GM21528 (cell line): Measurements from ENCODE around the gene TPD52L2.
A peak's percentile ranks its signal among the peaks of the same experiment; 100 is the strongest.
"Not testable (repeated sequence)": the region's sequence is repeated elsewhere in the genome, so short reads cannot be mapped to it uniquely, and the experiment has no call there.

ENCODE experiments used
- ATAC-seq: cut with Tn5 transposase; IDR thresholded peaks from one replicate; pipeline ENCODE4 v1.9.1; 2021; ENCODE audit warnings: mild to moderate bottlenecking, moderate library complexity; ENCODE audit not compliant: unreplicated experiment, low FRiP score

Gene TPD52L2

DNA sequence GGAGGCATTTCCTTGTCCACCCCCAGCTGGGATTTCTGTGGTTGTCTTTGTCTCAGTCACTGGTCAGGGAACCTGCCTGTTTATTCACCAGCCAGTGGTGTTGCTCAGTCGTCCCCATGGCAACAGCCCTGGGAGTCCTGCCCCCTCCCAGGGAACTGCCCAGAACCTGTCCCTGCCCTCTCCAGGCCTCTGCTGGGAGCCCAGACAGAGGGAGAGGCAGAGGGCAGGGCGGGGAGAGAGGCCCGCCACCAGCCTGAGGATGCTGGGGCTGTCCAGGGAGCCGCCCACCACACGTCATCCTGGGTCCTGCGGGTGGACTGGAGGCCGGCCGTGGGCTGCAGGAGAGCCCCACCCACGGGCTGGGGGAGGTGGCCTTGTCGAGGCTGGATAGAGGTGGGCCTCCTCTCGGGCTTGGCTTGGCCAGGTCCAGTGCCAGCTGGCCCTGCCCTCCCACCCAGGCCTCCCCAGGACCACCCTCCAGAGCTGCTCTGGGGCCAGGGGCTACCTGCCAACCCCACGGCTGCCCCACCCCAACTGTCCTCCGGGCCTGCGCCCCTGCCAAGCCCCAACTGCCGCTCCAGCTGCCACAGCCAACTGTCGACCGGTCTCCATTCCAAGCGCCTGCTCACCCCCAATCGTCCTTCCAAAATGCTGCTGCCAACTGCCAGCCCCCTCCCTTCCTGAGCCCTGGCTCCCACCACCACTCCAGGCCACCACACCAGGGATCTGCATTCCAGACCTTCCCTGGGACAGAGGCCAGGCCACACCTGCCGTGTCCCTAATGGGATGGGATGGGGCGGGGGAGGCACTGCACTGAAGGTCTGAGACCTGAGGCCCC lies 29.8 kb upstream of the TPD52L2 start:
- no peak for ATAC-seq

DNA sequence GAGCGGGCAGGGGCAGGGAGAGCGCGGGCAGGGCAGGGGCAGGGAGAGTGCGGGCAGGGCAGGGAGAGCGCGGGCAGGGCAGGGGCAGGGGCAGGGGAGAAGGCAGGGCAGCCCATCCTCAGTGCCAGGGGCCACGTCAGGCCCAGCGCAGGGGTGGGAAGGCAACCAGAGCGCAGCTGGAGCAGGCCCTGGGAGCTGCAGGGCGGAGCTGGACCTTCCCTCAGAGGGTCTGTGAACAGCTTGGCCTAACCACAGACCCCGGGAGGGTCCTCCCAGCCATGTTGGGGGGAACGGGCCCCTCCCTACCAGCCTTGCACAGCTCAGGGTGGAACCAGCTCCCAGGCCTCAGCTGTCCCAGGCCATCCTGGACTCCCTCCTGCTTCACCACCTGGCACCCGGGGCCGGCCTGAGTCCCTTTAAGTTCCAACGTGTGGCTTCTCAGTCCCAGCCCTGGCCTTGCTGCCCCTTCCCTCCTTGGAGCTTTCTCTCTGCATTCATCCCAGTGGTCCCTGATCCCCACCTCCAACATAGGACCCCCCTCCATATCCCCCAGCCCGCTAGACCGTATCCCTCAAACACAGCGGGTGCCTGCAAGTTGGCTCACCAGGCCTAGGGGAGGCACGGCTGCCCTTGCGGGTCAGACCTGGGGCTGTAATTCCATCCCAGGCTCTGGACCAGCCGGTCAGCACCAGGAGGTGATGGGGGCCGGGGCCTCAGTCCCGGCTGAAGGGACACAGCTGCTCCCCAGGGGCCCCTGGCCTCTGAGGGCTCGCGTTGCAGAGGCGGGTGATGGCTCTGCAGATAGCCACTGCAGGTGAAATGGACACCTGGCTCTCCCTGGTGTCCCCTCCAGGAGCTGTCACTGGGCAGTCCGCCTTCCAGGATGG lies 28.4 kb upstream of the TPD52L2 start:
- no peak for ATAC-seq

DNA sequence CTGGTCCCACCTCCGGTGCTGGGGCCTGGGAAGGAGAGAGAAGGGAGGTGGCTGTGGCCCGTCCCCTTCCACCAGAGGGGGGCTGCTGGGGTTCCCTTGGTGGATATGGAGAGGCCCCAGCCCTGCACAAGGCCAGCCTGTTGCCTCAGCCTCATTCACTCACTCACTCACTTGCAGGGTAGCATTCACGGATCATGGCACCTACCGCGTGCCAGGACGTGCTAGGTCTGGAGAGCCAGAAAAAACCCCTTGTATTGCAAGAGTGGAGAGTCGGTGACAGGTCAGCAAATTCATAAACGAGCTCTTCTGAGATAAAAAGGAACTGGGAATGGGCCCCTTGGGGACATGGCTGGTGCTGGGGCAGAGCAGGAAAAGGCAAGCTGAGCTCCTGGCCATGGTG lies 27.6 kb upstream of the TPD52L2 start:
- no peak for ATAC-seq

DNA sequence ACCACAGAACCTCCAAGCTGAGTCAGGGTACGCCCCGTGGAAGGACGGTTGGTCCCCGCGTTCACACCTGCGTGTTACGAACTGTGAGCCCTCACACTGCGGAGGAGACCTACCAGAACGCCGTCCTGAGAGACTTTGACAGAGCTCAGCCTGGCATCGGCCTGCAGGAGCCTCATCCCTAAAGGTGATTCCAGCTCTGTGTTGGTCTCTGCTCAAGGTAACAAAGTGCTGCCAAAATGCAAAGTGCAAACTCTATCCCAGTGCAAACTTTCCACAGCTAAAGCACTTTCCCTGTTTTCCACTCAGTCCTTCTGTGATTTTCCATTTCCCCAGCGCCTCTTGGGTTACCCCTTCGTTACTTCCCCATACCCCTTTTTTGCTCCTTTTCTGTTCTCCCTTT lies 25.4 kb upstream of the TPD52L2 start:
- no peak for ATAC-seq

DNA sequence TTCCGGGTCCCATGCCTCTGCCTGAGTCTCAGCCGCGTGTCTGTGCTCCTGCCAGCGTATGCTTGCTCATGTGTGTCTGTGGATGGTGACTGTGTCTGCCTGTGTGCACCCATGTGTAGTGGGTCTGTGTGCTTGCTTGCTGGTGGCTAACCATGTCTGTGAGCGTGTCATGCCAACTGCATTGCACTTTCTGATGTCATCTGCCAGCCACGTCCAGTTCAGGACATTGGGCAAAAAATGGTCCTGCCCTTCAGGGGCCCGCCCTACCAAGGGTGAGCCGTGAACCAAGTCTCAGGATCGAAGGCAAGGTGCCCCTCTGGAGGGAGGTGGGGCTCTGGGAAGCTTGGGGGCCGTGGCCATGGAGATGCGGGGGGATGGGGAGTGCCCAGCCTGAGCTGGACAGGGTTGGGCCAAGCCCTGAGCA lies 24.7 kb upstream of the TPD52L2 start:
- ATAC-seq: no peak

DNA sequence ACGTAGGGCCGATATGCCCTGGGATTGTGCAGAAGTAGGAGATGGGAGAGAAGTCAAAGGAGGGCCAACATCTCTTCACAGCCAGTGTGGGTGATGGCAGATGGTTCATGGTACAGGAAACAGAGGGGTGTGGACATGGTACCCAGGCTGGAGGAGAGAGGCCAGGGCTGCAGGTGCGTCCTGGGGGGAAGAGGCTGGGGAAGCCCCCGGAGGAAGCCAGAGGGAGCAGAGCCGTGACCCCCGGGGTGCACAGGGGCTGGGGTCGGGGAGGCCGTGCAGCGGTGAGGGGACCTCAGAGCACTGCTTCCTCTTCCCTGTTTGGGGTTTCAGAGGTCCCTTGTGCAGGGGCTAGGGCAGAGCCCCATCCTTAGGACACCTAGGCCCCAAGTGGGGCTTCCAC lies 22.8 kb upstream of the TPD52L2 start:
- no peak for ATAC-seq

DNA sequence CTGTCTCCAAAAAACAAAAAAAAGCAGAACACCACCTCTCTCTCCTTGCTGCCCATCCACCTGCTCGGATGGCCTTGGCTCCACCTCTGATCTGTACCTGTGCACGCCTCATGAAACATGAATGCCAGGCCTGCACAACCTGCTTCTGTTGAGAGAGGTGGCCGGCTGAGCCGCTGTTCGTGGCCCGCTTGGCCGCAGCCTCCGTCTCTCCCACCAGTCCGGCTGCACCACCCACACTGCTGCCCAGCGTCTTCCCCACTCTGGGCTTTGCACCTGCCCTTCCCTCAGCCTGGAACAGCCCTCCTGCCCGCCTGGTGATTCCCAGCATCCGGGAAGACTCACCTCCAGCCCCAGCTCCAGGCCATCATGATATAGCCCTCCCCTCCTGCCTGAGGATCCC lies 21.8 kb upstream of the TPD52L2 start:
- no peak for ATAC-seq

DNA sequence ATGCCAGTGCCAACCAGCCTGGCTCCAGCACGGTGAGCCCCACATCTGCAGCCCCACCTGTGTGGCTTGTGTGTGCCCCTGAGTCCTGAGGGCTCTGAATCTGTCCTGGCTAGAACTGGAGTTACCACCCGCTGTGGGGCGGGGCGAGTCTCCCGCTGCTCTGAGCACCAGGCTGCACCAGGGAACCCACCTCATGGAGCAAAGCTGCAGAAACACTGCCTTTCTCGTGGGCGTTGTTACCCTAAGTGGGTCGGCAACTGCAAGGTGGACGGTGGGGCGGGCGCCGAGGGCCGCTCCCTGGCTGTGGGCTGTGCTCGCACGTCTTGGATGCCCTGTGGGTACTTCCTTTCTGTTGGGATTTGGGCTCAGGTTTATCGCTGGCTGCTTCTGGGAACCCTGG lies 21.3 kb upstream of the TPD52L2 start:
- ATAC-seq: no peak

DNA sequence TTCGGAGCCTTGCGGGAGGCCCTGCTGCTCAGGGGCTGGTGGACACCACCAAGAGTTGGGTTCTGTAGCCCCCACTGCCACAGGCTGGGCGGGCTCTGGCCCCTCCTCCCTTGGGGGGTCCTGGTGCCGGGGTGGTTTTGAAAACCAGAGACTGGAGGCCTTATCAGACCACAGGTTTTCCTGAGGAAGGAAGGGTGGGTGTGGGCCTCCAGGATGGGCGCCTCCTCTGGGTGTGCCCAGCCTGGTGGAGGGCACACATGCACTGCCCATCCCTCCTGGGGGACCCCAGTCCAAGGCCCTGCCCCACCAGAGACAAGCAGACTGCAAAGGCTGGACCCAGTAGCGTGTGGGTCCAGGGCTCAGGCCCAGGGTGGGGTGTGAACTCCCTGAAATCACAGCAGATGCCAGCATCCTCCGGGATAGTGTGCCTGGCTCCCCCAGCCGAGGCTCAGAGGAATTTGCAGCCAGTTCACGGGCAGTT lies 20.5 kb upstream of the TPD52L2 start:
- no peak for ATAC-seq

DNA sequence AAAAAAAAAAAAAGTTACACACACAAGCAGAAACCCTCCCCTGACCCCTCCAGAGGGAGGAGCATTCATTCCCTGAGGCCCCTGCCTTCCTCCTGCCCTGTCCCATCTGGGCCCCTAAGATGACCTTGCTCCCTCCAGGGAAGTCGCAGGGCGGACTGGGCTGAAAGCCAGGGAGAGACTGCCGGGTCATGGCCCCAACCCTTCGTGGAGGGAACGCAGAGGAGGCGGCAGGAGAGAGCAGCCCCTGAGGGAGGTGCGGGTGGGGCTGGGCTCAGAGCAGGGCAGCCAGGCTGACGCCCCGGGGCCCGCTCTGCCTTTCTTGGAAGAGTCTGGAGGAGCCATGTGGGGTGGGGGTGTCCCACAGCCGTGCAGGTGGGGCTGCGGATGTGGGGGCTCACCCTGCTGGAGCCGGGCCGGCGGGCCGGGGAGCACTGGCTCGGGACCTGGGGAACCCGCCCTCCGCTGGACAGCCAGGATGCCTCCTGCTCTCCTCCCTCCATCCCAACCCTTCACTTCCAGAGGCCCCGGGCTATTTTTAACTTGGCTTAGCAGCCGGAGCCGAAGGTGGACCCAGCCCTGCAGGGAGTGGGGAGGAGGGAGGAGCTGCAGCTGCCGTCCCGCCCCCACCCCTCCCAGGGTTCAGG lies 18.8 kb upstream of the TPD52L2 start:
- no peak for ATAC-seq

DNA sequence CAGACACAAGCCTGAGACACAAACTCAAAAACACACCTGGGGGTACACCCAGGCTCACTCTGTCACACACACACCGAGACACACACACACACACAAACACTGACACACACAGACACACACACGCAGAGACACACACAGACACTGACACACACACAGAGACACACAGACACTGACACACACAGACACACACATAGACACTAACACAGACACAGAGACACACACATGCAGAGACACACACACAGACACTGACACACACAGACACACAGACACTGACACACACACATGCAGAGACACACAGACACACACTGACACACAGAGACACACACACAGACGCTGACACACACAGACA lies 18.2 kb upstream of the TPD52L2 start:
- no peak for ATAC-seq

DNA sequence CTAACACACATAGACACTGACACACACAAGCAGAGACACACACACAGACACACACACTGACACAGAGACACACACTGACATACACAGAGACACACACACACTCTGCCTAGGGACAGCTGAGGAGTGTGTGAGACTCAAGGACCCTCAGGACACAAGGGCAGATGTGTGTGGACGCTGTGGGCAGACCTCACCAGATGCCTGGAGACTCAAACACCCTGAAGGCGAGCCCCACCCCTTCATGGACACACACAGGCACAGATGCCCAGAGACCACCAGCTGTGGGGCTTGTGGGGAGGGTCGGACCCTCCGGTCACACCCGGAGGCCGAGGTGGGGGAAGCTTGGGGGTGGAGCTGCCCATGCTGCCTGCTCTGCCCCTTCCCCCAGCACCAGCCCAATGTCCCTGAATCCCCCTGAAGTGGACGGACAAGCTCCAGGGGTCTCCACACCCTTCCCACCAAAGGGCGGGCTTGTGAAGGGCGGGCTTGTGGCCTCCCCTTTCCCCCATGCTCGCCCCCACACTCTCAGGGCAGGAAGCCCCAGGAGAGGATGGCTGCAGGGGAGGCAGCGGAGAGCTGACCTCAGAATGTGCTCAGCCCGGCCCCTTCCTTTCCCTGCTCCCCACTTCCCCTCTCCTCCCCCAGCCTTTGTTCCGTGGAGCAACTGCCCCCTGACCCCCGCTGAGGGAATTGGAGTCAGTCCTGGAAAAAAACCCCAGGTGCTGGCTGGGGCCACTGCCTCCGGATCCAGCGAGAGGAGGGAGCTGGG lies 17.6 kb upstream of the TPD52L2 start:
- ATAC-seq: no peak

DNA sequence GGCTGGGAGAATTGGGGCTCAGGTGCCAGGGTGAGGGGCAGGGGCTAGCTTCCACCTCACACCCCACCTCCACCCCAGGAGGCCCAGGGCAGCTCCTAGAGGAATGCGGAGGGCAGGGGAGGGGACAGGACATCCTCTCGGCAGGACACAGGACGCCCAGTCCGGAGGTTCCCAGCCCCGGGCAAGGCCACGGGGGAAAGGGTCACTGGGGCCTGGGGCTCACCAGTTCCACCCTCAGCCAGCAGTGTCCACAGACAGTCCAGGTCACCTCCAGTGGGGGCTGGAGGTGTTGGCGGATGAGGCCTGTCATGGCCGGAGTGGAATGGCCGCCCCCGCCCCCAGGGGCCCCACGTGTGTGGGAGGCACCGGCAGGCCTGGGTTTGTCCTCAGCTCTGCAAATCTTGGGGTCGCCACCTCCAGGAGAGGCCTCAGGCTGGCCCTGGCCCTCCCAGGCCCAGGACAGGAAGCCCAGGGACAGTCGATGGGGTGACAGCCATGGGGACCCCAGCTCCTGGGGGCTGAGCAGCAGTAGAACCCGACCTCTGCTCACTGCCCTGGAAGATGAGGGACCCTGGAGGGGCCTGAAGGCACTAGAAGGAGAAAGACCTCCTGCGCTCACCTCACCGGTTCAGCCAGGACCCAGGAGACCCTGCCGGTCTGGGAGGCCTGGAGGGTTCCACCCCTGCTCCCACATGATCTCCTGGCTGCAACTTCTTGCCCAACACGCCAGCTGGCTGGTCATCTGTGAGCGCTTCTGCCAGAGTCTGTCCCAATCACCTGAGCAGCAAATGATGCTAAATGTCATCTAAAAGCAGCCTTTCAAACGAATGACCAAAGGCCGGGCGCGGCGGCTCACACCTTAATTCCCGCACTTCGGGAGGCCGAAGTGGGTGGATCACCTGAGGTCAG lies 16.8 kb upstream of the TPD52L2 start:
- ATAC-seq: no peak

DNA sequence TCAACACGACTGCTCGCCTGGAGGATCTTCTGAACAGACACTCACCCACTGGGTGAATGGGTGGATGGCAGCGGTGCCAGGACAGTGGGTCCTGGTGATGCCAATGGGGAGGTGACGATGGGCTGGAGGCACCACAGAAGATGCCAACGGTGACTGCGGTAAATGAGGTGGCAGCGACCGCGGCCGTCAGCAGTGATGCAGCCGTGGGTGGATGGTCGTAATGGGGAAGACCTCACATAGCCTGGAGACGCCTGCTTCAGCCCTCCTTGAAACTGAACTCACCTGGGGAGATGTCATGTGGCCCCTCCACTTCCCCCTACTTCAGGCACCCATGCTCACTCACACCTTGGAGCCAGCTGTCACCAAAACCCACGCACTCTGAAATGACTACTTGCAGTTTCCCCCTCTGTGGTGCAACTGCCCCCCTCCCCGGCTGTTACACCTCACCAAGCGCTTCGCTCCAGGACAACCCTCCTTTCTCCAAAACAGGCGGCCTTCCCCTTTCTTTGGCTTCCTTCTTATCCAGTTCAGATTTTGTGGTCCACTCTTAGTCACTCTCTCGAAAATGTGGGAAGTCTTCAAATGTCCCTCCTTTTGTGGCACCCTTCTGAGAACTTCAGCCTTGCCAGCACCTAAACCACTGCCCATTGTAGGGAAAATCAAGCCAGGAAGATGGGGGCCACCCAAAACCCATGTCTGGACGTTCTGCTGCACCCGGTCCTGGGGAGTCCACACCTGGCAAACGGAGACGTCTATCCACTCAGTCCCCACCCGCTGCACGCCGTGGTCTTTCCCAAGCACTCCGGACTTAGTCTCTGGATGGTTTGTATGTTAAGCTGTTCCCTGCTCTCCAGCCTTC lies 14.2 kb upstream of the TPD52L2 start:
- peak; percentile 82 for ATAC-seq

DNA sequence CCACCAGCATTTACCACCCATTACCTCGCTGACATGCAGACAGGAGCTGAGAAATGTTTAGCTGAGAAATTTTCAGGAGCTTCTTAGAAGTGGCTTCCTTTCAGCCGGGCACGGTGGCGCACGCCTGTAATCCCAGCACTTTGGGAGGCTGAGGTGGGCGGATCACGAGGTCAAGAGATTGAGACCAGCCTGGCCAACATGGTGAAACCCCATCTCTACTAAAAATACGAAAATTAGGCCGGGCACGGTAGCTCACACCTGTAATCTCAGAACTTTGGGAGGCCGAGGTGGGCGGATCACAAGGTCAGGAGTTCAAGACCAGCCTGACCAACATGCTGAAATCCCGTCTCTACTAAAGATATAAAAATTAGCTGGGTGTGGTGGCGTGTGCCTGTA lies 13.5 kb upstream of the TPD52L2 start:
- ATAC-seq: not testable (repeated sequence)

DNA sequence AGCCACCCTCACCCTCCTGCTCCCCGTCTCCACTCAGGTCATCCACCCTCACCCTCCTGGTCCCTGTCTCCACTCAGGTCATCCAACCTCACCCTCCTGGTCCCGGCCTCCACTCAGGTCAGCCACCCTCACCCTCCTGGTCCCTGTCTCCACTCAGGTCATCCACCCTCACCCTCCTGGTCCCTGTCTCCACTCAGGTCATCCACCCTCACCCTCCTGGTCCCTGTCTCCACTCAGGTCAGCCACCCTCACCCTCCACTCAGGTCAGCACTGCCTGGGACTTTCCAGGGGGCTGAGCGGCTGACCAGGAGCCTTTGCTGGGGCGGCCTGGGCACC lies 11.4 kb upstream of the TPD52L2 start:
- ATAC-seq: not testable (repeated sequence)

DNA sequence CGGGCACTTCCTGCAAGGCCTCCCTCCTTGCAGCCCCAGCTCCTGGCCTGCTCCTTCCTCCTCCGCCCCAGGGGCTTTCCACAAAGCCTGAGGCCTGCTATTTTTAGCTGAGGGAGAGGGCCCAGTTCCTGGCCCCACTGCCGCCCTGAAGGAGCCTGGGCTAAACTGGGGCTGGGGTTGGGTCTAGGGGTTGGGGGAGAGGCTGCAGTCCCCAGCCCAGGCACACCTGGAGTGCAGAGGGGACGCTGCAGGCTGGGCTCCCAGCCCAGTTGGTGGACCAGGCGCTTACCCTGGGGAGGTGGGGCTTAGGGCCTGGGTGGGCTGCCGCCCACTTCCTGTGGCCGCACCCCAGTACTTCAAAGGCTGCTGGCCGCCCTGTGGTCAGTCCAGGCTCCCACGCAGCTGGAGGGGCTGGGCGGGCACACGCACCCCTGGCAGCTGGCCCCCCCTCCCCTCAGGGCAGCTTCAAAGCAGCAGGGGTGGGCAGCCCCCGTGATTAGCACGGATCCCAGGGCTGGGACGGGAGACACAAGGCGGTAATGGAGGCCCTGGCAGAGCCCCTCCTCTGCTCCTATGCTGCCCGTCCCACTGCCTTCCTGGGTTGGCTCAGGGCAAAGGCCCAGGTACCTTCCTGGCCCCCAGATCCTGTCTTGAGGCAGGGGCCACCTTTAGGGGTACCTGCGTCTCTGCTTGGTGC lies 10.9 kb upstream of the TPD52L2 start:
- ATAC-seq: no peak

DNA sequence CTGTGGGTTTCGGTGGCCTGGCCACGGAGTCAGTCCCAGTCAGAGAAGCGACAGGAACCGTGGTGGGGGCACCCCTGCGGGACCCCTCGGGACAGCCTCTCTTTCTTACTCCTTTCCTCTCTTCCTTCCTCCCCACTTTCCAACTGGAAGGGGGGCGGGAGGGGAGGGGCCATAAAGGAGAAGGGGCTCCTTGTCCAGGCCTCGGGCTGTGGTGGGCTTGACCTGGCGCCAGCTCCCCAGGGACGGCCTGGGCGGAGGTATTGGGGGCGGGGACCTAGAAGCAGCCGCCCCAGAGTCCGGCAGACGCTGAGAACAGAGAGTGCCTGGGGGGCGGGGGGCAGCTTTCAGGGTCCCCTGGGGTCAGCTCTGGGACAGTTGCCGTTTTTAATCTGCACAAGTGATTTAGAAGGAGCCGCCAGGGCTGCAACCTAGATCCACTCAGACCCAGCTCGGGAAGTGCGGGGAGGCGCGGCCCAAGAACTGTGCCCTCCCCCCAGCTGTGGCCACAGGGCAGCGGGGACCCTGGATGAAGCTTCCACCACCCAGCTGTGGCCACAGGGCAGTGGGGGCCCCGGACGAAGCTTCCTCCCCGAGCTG lies 10.2 kb upstream of the TPD52L2 start:
- no peak for ATAC-seq
